ENCODE data around the gene KTN1.

- no peak for TF ChIP-seq ISL1 (CRISPR knock-in tag; IDR thresholded peaks at IDR 0.05)
- TF ChIP-seq ZFP30 (CRISPR knock-in tag; IDR thresholded peaks at IDR 0.05): no peak
- no peak for TF ChIP-seq ZNF70 (CRISPR knock-in tag; IDR thresholded peaks at IDR 0.05)
- TF ChIP-seq PPARA (CRISPR knock-in tag; IDR thresholded peaks at IDR 0.05; ENCODE audit: borderline replicate concordance): no peak
- TF ChIP-seq ZC3H10 (CRISPR knock-in tag; IDR thresholded peaks at IDR 0.05): no peak
- TF ChIP-seq CSDC2 (CRISPR knock-in tag; IDR thresholded peaks at IDR 0.05): no peak
- TF ChIP-seq TSHZ2 (CRISPR knock-in tag; IDR thresholded peaks at IDR 0.05): no peak
- no peak for TF ChIP-seq ARNTL (CRISPR knock-in tag; IDR thresholded peaks at IDR 0.05; ENCODE audit: borderline replicate concordance, low read depth)
- TF ChIP-seq GLIS3 (CRISPR knock-in tag; IDR thresholded peaks at IDR 0.05): no peak
- no peak for TF ChIP-seq ESRRG (CRISPR knock-in tag; IDR thresholded peaks at IDR 0.05)
Observed at GRCh38 chr14:55706365-55706684, 126.3 kb downstream of the KTN1 start.
